GM23338 (cell line): ENCODE results near the gene KIF3C.

Experiments used
- CTCF ChIP-seq, 2 experiments: fragments of 200-600 bp in 1 of 2; sonication (generic) in 1 of 2; conservative IDR thresholded peaks; 2 replicates each; pipeline versions ENCODE4 v1.5.1 to v1.6.1; 2016 to 2017; ENCODE audit warnings: antibody characterized with exemption in 2 of 2, low read depth in 2 of 2, mild to moderate bottlenecking in 2 of 2, moderate library complexity in 1 of 2
- POLR2AphosphoS5 ChIP-seq: IDR thresholded peaks from 2 replicates; pipeline ENCODE4 v1.6.1; 2016; ENCODE audit warnings: antibody characterized with exemption, low read depth
- TF ChIP-seq, protein P1 (sequence below): IDR thresholded peaks from one replicate; pipeline ENCODE4 v1.6.1; 2018; ENCODE audit warnings: antibody characterized with exemption; ENCODE audit not compliant: unreplicated experiment

GRCh38 chr2:25899404-25899970, 82.8 kb downstream of the KIF3C start:
- no peak for TF ChIP-seq CTCF (conservative IDR thresholded peaks at IDR 0.05; ENCODE audit: low read depth in 2 of 2)
- TF ChIP-seq, protein P1, sequence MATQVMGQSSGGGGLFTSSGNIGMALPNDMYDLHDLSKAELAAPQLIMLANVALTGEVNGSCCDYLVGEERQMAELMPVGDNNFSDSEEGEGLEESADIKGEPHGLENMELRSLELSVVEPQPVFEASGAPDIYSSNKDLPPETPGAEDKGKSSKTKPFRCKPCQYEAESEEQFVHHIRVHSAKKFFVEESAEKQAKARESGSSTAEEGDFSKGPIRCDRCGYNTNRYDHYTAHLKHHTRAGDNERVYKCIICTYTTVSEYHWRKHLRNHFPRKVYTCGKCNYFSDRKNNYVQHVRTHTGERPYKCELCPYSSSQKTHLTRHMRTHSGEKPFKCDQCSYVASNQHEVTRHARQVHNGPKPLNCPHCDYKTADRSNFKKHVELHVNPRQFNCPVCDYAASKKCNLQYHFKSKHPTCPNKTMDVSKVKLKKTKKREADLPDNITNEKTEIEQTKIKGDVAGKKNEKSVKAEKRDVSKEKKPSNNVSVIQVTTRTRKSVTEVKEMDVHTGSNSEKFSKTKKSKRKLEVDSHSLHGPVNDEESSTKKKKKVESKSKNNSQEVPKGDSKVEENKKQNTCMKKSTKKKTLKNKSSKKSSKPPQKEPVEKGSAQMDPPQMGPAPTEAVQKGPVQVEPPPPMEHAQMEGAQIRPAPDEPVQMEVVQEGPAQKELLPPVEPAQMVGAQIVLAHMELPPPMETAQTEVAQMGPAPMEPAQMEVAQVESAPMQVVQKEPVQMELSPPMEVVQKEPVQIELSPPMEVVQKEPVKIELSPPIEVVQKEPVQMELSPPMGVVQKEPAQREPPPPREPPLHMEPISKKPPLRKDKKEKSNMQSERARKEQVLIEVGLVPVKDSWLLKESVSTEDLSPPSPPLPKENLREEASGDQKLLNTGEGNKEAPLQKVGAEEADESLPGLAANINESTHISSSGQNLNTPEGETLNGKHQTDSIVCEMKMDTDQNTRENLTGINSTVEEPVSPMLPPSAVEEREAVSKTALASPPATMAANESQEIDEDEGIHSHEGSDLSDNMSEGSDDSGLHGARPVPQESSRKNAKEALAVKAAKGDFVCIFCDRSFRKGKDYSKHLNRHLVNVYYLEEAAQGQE: no peak
- no peak for TF ChIP-seq POLR2AphosphoS5
